Neural cell (in vitro differentiated cells): ENCODE measurements around the gene SYT11.

Experiments used
- EZH2 ChIP-seq: fragments of 200-600, 300-800 bp; shearing (Covaris generic), sonication (generic); IDR thresholded peaks from 2 replicates; pipeline ENCODE4 v1.6.1; 2014; ENCODE audit warnings: antibody characterized with exemption, low read length, borderline replicate concordance, mild to moderate bottlenecking; ENCODE audit not compliant: insufficient read depth, poor library complexity, severe bottlenecking
- MXI1 ChIP-seq: fragments of 450-650 bp; conservative IDR thresholded peaks from 2 replicates; pipeline ENCODE4 v1.6.1; 2014; ENCODE audit warnings: antibody characterized with exemption, mild to moderate bottlenecking; ENCODE audit not compliant: poor library complexity, severe bottlenecking
- POLR2AphosphoS5 ChIP-seq: IDR thresholded peaks from 2 replicates; pipeline ENCODE4 v1.6.1; 2012
- RAD21 ChIP-seq: fragments of 450-650 bp; conservative IDR thresholded peaks from 2 replicates; pipeline ENCODE4 v1.6.1; 2014; ENCODE audit warnings: antibody characterized with exemption, mild to moderate bottlenecking, moderate library complexity
- SMC3 ChIP-seq: fragments of 450-650 bp; conservative IDR thresholded peaks from 2 replicates; pipeline ENCODE4 v1.6.1; 2014; ENCODE audit warnings: antibody characterized with exemption, mild to moderate bottlenecking, moderate library complexity; ENCODE audit not compliant: poor library complexity
- TF ChIP-seq, protein P1 (sequence below): fragments of 450-650 bp; IDR thresholded peaks from 2 replicates; pipeline ENCODE4 v1.5.1; 2014; ENCODE audit warnings: antibody characterized with exemption, mild to moderate bottlenecking, moderate library complexity; ENCODE audit not compliant: poor library complexity, severe bottlenecking
- TF ChIP-seq, protein P2 (sequence below): IDR thresholded peaks from 2 replicates; pipeline ENCODE4 v1.6.1; 2012; ENCODE audit warnings: borderline replicate concordance

DNA sequence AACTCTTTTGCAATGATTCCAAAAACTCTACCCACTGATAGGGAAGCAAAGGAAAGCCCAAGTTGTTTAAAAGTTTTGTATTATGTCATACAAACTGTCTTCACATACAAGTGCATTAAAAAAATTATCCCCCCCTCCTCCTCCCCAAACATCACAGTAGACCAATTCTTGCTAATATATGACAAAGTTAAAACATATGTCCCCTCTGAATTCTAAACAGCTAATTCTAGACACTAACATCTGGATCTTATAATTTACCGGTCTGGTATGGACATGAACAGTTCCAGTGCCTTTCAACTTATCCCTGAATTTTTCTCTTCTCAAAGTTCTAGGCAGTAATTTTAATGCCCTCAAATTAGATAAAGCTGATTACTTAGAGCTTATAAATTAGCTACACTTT lies 38.4 kb downstream of the SYT11 start:
- TF ChIP-seq SMC3 (no peak), POLR2AphosphoS5 (no peak), MXI1 (no peak), RAD21 (no peak), EZH2 (no peak)
- TF ChIP-seq, protein P1, sequence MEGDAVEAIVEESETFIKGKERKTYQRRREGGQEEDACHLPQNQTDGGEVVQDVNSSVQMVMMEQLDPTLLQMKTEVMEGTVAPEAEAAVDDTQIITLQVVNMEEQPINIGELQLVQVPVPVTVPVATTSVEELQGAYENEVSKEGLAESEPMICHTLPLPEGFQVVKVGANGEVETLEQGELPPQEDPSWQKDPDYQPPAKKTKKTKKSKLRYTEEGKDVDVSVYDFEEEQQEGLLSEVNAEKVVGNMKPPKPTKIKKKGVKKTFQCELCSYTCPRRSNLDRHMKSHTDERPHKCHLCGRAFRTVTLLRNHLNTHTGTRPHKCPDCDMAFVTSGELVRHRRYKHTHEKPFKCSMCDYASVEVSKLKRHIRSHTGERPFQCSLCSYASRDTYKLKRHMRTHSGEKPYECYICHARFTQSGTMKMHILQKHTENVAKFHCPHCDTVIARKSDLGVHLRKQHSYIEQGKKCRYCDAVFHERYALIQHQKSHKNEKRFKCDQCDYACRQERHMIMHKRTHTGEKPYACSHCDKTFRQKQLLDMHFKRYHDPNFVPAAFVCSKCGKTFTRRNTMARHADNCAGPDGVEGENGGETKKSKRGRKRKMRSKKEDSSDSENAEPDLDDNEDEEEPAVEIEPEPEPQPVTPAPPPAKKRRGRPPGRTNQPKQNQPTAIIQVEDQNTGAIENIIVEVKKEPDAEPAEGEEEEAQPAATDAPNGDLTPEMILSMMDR = no peak
- TF ChIP-seq, protein P2, sequence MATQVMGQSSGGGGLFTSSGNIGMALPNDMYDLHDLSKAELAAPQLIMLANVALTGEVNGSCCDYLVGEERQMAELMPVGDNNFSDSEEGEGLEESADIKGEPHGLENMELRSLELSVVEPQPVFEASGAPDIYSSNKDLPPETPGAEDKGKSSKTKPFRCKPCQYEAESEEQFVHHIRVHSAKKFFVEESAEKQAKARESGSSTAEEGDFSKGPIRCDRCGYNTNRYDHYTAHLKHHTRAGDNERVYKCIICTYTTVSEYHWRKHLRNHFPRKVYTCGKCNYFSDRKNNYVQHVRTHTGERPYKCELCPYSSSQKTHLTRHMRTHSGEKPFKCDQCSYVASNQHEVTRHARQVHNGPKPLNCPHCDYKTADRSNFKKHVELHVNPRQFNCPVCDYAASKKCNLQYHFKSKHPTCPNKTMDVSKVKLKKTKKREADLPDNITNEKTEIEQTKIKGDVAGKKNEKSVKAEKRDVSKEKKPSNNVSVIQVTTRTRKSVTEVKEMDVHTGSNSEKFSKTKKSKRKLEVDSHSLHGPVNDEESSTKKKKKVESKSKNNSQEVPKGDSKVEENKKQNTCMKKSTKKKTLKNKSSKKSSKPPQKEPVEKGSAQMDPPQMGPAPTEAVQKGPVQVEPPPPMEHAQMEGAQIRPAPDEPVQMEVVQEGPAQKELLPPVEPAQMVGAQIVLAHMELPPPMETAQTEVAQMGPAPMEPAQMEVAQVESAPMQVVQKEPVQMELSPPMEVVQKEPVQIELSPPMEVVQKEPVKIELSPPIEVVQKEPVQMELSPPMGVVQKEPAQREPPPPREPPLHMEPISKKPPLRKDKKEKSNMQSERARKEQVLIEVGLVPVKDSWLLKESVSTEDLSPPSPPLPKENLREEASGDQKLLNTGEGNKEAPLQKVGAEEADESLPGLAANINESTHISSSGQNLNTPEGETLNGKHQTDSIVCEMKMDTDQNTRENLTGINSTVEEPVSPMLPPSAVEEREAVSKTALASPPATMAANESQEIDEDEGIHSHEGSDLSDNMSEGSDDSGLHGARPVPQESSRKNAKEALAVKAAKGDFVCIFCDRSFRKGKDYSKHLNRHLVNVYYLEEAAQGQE = no peak
